GM12875 (cell line): ENCODE data around the gene FRMPD1.

Source experiments
- H3K4me3 ChIP-seq: one replicate; pipeline ENCODE4 v1.5.1; 2011; ENCODE audit warnings: low read depth, low read length, control low read depth
- TF ChIP-seq, protein P1 (sequence below): IDR thresholded peaks from 2 replicates; pipeline ENCODE4 v1.5.1; 2011; ENCODE audit warnings: low read depth, mild to moderate bottlenecking, control low read depth, inconsistent platforms, low read length, moderate library complexity, borderline replicate concordance; ENCODE audit not compliant: insufficient read depth

The FRMPD1 gene

GRCh38 chr9:37775216-37775919 lies 124.6 kb downstream of the FRMPD1 start:
- TF ChIP-seq, protein P1, sequence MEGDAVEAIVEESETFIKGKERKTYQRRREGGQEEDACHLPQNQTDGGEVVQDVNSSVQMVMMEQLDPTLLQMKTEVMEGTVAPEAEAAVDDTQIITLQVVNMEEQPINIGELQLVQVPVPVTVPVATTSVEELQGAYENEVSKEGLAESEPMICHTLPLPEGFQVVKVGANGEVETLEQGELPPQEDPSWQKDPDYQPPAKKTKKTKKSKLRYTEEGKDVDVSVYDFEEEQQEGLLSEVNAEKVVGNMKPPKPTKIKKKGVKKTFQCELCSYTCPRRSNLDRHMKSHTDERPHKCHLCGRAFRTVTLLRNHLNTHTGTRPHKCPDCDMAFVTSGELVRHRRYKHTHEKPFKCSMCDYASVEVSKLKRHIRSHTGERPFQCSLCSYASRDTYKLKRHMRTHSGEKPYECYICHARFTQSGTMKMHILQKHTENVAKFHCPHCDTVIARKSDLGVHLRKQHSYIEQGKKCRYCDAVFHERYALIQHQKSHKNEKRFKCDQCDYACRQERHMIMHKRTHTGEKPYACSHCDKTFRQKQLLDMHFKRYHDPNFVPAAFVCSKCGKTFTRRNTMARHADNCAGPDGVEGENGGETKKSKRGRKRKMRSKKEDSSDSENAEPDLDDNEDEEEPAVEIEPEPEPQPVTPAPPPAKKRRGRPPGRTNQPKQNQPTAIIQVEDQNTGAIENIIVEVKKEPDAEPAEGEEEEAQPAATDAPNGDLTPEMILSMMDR: no peak
- H3K4me3 ChIP-seq: no peak overlapping the region

DNA sequence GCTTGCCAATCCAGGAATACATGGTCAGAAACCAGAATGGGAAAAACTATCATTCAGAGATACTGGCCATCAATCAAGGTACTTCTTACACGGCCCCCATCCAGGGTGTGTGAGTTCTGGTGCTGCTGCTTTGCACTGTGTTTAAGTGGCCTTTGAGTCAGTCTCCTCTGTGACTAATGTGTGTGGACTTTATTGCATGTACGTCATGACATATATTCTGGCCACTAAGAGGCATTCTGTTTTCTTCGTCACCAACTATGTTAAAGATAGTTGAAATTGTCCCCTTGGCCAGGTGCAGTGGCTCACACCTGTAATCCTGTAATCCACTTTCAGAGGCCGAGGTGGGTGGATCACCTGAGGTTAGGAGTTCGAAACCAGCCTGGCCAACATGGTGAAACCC lies 125.6 kb downstream of the FRMPD1 start:
- no peak overlapping the region for H3K4me3 ChIP-seq
- TF ChIP-seq, protein P1: no peak

DNA sequence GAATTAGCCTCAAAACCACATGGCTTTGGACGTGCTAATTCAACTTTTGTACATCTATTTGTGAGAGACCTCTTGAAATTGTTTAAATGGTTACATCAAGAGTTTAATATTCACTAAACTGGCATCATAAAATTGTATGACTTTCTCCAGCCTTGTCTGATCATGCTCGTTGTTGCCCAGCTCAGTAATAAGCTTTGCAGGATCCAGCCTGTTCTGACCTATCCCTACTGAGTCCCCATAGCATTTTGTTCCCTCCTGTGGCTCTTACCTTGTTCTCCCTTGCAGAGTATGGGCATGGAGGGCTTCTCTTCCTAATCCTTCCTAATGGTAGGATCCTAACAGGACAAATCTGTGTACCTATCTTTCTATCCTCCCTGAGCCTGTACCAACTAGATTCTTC lies 127.8 kb downstream of the FRMPD1 start:
- H3K4me3 ChIP-seq: no peak overlapping the region
- TF ChIP-seq, protein P1: no peak

DNA sequence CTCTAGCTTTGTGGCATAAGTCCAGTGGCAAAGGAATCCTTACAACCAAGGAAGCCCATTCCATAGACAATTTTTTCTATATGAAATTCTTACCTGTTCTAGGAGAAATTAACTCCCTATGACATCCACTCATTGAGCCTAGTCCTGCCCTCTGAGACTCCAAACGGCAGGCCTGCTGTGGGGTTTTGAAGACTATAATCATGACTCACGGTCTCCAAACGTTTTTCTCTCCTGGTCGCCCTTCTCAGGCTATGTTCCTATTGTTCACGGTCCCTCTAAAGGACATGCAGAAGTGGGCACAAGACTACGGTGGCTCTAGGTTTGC lies 133.5 kb downstream of the FRMPD1 start:
- H3K4me3 ChIP-seq: peak overlapping the region; percentile 82
- TF ChIP-seq, protein P1: no peak

DNA sequence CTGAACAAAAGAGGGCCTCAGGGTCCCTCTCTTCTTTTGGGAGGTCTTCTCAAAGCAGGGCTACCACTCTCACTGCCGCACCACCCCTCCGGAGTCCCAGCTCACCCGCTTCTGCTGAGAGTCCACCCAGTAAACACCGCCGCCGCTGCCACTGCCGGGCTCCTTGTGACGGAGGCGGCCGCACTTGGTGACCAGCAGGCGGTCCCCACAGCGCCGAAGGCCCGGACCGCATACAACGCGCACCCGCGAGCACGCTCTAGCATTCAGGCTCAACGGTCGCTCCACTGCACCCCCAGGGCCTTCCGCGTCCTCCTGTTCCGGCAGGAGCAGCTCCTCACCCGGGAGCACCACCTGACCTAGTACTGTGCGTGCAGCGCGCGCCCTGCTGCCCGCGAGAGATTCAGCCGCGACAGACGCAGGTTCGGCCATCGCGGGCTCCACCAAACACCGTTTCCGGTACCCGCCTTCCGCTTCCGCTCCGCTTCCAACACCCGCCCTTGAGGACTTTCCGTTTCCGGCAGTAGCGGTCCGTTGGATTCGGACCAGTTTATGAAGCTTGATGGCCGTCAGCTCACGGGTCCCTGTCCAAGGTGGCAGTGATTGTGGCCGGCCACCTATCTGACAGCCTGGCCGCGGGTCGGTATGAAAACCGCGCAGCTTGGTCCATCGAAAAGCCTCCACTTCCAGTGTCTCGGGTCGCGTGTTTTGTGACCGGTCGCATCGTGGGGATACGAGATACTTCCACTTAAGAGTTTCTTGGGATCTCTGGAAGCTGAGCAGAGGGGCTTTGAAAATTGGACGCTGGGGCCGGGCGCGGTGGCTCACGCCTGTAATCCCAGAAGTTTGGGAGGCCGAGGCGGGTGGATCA lies 134.1 kb downstream of the FRMPD1 start, which contains the start of gene EXOSC3:
Gene EXOSC3 (minus strand): TSS at position 449 of the 868 bp plus-strand sequence. CDS start 20 bp downstream, at position 429.
- TF ChIP-seq, protein P1: peak; percentile 23; the same call in 1 of the 2 replicates
- peak within 1 kb of the TSS; percentile 82 for H3K4me3 ChIP-seq

- no peak overlapping the region for H3K4me3 ChIP-seq
- TF ChIP-seq, protein P1: no peak
Observed at GRCh38 chr9:37787059-37787458, 136.3 kb downstream of the FRMPD1 start.
